ENCODE measurements around the gene CHSY1.
A peak's percentile ranks its signal among the peaks of the same experiment; 100 is the strongest.

Gene CHSY1

GRCh38 chr15:101189409-101190091 is 62.3 kb downstream of the CHSY1 start:
- H3K4me3 ChIP-seq (ENCODE audit: low read length): peak overlapping the region; percentile 43
- TF ChIP-seq CTCF (IDR thresholded peaks at IDR 0.05; ENCODE audit: insufficient read depth, low read depth, low read length, missing control alignments): no peak
- no peak for DNase-seq (ENCODE audit: low read depth)

- DNase-seq (ENCODE audit: low read depth): peak; percentile 63
- H3K4me3 ChIP-seq (ENCODE audit: low read length): peak overlapping the region; percentile 43
- TF ChIP-seq CTCF (IDR thresholded peaks at IDR 0.05; ENCODE audit: insufficient read depth, low read depth, low read length, missing control alignments): no peak
These were observed 63.0 kb downstream of the CHSY1 start for GRCh38 chr15:101188637-101189408.

GRCh38 chr15:101187820-101188636 is 63.8 kb downstream of the CHSY1 start:
- TF ChIP-seq CTCF (IDR thresholded peaks at IDR 0.05; ENCODE audit: insufficient read depth, low read depth, low read length, missing control alignments): no peak
- no peak for DNase-seq (ENCODE audit: low read depth)
- H3K4me3 ChIP-seq (ENCODE audit: low read length): peak overlapping the region; percentile 43

GRCh38 chr15:101185770-101186169 is 66.1 kb downstream of the CHSY1 start:
- no peak for TF ChIP-seq CTCF (IDR thresholded peaks at IDR 0.05; ENCODE audit: insufficient read depth, low read depth, low read length, missing control alignments)
- no peak for DNase-seq (ENCODE audit: low read depth)
- H3K4me3 ChIP-seq (ENCODE audit: low read length): no peak overlapping the region

DNA sequence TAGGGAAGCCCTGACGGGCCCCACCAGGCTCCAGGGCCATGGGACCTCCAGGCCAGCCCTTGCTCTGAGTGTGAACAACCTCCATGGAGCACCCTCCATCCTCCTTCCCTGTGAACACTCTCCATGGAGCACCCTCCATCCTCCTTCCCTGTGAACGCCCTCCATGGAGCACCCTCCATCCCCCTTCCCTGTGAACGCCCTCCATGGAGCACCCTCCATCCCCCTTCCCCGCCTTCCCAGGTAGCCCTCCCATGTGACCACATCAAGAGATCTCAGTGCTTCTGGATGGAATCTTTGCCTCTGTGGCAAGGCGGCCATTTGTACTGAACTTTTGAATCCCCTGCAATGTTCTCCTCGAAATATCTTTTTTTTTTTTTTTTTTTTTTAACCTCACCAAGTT is 66.5 kb downstream of the CHSY1 start:
- TF ChIP-seq CTCF (IDR thresholded peaks at IDR 0.05; ENCODE audit: insufficient read depth, low read depth, low read length, missing control alignments): no peak
- DNase-seq (ENCODE audit: low read depth): no peak
- H3K4me3 ChIP-seq (ENCODE audit: low read length): no peak overlapping the region

- no peak for TF ChIP-seq CTCF (IDR thresholded peaks at IDR 0.05; ENCODE audit: insufficient read depth, low read depth, low read length, missing control alignments)
- no peak for DNase-seq (ENCODE audit: low read depth)
These were observed 67.0 kb downstream of the CHSY1 start for GRCh38 chr15:101184830-101185229.

More at GRCh38 chr15:101184830-101185229, 67.0 kb downstream of the CHSY1 start:
- H3K4me3 ChIP-seq (ENCODE audit: low read length): no peak overlapping the region
